T-cell (primary cell): ENCODE measurements around the gene CHST4. TPM values are rescaled to one million over a fixed set of nuclear protein-coding genes. Genes with fewer than 3 reads are reported as not detected.
A peak's percentile ranks its signal among the peaks of the same experiment; 100 is the strongest.

Source experiments
- ATAC-seq, 4 experiments: fragments of 200-7000 bp in 3 of 4; fragments of 150-1000 bp in 1 of 4; cut with Tn5 transposase; replicated peaks in 1 of 4; 1 replicate in 3 of 4; 2 replicates in 1 of 4; pipeline ENCODE4 v1.10.0; 2021; ENCODE audit warnings: moderate library complexity in 3 of 4, mild to moderate bottlenecking in 2 of 4, moderate number of reproducible peaks in 1 of 4
- CTCF ChIA-PET, 2 donors: fragments of 300-600 bp; sonication (Branson Sonifier 250); formaldehyde crosslinking; loops; one replicate each; lab custom pipeline; 2022; ENCODE audit warnings: antibody characterized with exemption in 2 of 2; lab: Charles Lee
- POLR2A ChIA-PET, 2 donors: fragments of 300-600 bp; sonication (Branson Sonifier 250); formaldehyde crosslinking; loops; one replicate each; lab custom pipeline; 2022; ENCODE audit warnings: antibody characterized with exemption in 2 of 2; lab: Charles Lee
- DNase-seq, 35 experiments: peaks; one replicate each; pipeline versions ENCODE4 v3.0.0 to v3.0.0-alpha.2; 2013 to 2023
- H3K27ac ChIP-seq: one replicate; pipeline ENCODE4 v1.5.1; 2013; ENCODE audit warnings: low read length
- H3K27me3 ChIP-seq, 2 experiments: replicated peaks in 1 of 2; 1 replicate in 1 of 2; 2 replicates in 1 of 2; pipeline versions ENCODE4 v1.6.1 to v1.7.0; 2013; ENCODE audit warnings: low read length in 1 of 2, mixed read lengths in 1 of 2; ENCODE audit not compliant: control insufficient read depth in 2 of 2, insufficient read depth in 2 of 2; ENCODE audit errors: extremely low read depth in 1 of 2
- H3K36me3 ChIP-seq, 2 donors: 1 replicate in 1 of 2; 2 replicates in 1 of 2; pipeline versions ENCODE4 v1.6.1 to v1.7.0; 2013; ENCODE audit warnings: low read length in 1 of 2; ENCODE audit not compliant: control insufficient read depth in 2 of 2, insufficient read depth in 1 of 2; ENCODE audit errors: extremely low read depth in 1 of 2
- H3K4me1 ChIP-seq, 2 experiments: 1 replicate in 1 of 2; 2 replicates in 1 of 2; pipeline versions ENCODE4 v1.6.1 to v1.7.0; 2013; ENCODE audit warnings: low read length in 2 of 2, mixed read lengths in 1 of 2; ENCODE audit not compliant: insufficient read depth in 2 of 2, control insufficient read depth in 1 of 2; ENCODE audit errors: extremely low read depth in 1 of 2
- H3K4me3 ChIP-seq, 2 donors: 1 replicate in 1 of 2; 2 replicates in 1 of 2; pipeline versions ENCODE4 v1.5.1 to v1.7.0; 2013; ENCODE audit warnings: mild to moderate bottlenecking in 2 of 2, low read length in 1 of 2, moderate library complexity in 1 of 2; ENCODE audit not compliant: control insufficient read depth in 1 of 2; ENCODE audit errors: extremely low read depth in 1 of 2
- H3K9me3 ChIP-seq: 2 replicates; pipeline ENCODE4 v1.7.0; 2013
- H3K27ac Mint-ChIP-seq, 2 donors: one replicate each; pipeline ENCODE4 v1.8.0; 2020 to 2021; ENCODE audit warnings: mild to moderate bottlenecking in 2 of 2, mixed read lengths in 2 of 2
- H3K27me3 Mint-ChIP-seq, 2 donors: one replicate each; pipeline ENCODE4 v1.8.0; 2021 to 2022; ENCODE audit warnings: mixed read lengths in 2 of 2
- H3K36me3 Mint-ChIP-seq: one replicate; pipeline ENCODE4 v1.8.0; 2021; ENCODE audit warnings: mixed read lengths
- H3K4me1 Mint-ChIP-seq, 3 donors: one replicate each; pipeline ENCODE4 v1.8.0; 2020 to 2022; ENCODE audit warnings: mixed read lengths in 3 of 3, mild to moderate bottlenecking in 1 of 3
- H3K4me3 Mint-ChIP-seq, 3 donors: one replicate each; pipeline ENCODE4 v1.8.0; 2020 to 2022; ENCODE audit warnings: mild to moderate bottlenecking in 3 of 3, mixed read lengths in 3 of 3, moderate library complexity in 3 of 3
- H3K9me3 Mint-ChIP-seq, 3 donors: one replicate each; pipeline ENCODE4 v1.8.0; 2020 to 2022; ENCODE audit warnings: mixed read lengths in 3 of 3
- WGBS: methylation state at CpG from one replicate; pipeline ENCODE4 v1.1.5; 2013; ENCODE audit warnings: missing lambda C conversion rate; ENCODE audit not compliant: insufficient coverage; 5-methylcytosine and 5-hydroxymethylcytosine counted together
- total RNA-seq, 35 experiments: library from RNA in 6 of 35; stranded (reverse) in 6 of 35; fragments of 120-200 nt in 1 of 35; gene quantifications; one replicate each; pipeline versions ENCODE4 v1.2.1 to v1.2.4 and lab custom pipeline; 2013 to 2026

CHST4 gene
- total RNA-seq, 5 donors from 2014 or later (not counting 1 experiment from before 2014, with no cell fraction given), result 0.23 TPM; not detected in 4

DNA sequence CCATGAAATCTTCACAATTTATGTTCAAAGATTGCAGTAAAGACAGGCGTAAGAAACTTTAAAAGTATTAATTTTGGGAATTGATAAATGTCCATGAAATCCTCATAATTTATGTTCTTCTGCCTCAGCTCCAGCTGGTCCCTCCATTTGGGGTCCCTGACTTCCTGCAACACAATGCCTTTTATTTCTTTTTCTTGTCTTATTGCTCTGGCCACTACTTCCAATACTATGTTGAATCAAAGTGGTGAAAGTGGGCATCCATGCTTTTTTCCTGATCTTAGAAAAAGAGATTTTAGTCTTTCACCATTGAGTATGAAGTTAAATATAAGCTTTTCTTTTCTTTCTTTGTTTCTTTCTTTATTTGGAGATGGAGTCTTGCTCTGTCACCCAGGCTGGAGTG lies 36.3 kb downstream of the CHST4 start:
- H3K4me3 Mint-ChIP-seq, result no peak overlapping the region
- H3K27ac ChIP-seq, result no peak overlapping the region
- peaks cover 3% of the 10 kb centered on the region for H3K36me3 Mint-ChIP-seq
- no peaks in the 10 kb centered on the region for H3K9me3 ChIP-seq
- H3K36me3 ChIP-seq, result no peaks in the 10 kb centered on the region
- no peaks in the 10 kb centered on the region for H3K27me3 ChIP-seq
- no peak overlapping the region for H3K27ac Mint-ChIP-seq
- ATAC-seq, result no peak
- POLR2A ChIA-PET, result no interaction called here
- peaks cover 9 to 13% of the 10 kb centered on the region in 2 experiments for H3K4me1 ChIP-seq
- peaks cover 0 to 14% (median 7%) of the 10 kb centered on the region in 3 donors for H3K9me3 Mint-ChIP-seq
- WGBS, result no CpG with 5 or more reads among the region's 1 CpG
- no peak overlapping the region for H3K4me3 ChIP-seq
- H3K27me3 Mint-ChIP-seq, result no peaks in the 10 kb centered on the region
- CTCF ChIA-PET, result no interaction called here
- DNase-seq, result no peak
- H3K4me1 Mint-ChIP-seq, result peaks cover 16 to 21% (median 18%) of the 10 kb centered on the region in 3 donors

DNA sequence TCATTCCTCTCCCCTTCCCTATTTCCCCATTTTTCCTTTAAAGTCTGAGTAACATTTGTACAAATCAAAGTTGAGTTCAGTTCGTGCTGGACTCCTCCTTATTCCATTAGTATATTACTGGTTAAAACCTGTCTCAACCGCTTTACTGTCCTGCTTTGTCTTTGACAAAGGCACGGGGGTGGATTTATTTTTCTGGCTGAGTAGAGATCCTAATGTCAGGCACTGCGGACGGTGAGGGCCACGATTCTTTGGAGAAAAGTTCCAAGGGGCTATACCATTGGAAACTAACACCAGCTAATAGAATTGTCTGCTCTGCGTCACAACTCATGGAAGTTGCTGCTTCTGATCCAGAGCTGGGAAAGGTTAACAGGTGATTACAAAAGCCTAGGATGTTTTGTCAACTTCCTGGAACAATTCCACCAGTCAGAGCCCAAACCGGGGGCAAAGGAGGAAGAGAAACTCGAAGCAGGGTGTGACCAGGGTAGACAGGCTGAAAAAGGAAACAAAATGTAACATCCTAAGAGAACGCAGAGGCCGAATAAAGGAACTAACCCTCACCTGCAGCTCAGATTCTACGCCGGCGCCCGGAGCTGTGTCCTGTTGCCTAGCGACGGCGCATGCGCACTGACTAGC lies 38.2 kb downstream of the CHST4 start:
- H3K4me1 ChIP-seq, result peaks cover 9 to 13% of the 10 kb centered on the region in 2 experiments
- H3K36me3 ChIP-seq, result no peaks in the 10 kb centered on the region
- WGBS, result 3% methylated on average over 5 of the region's 19 CpGs
- DNase-seq, result peak in 1 of 35 experiments; percentile 1
- H3K9me3 ChIP-seq, result no peaks in the 10 kb centered on the region
- H3K27me3 ChIP-seq, result peaks cover 0 to 1% of the 10 kb centered on the region in 2 experiments
- no peak for ATAC-seq
- Mint-ChIP-seq H3K36me3 (peaks cover 3% of the 10 kb centered on the region), H3K27me3 (no peaks in the 10 kb centered on the region), H3K4me1 (peaks cover 16 to 21% (median 18%) of the 10 kb centered on the region in 3 donors), H3K9me3 (peaks cover 0 to 14% (median 7%) of the 10 kb centered on the region in 3 donors), H3K27ac (peak overlapping the region; percentile 96 to 97), H3K4me3 (peak overlapping the region; percentile 84 to 94 (median 94))
- ChIA-PET POLR2A (interaction anchor here (0.5 to 1.9 kb wide), 5 partner anchors 12 to 329 kb away, joined by 3 to 17 read pairs (median 3); partner anchors contain the start of genes CMTR2 (in 1 of the 2) and TAT (in 1 of the 2)), CTCF (interaction anchor here (0.7 to 2.3 kb wide), 10 partner anchors 11 to 1813 kb away, joined by 3 to 42 read pairs (median 6); partner anchors contain the start of gene TAT (in 1 of the 2))
- peak overlapping the region; percentile 72 for H3K27ac ChIP-seq
- peak overlapping the region; percentile 68 to 79 for H3K4me3 ChIP-seq

DNA sequence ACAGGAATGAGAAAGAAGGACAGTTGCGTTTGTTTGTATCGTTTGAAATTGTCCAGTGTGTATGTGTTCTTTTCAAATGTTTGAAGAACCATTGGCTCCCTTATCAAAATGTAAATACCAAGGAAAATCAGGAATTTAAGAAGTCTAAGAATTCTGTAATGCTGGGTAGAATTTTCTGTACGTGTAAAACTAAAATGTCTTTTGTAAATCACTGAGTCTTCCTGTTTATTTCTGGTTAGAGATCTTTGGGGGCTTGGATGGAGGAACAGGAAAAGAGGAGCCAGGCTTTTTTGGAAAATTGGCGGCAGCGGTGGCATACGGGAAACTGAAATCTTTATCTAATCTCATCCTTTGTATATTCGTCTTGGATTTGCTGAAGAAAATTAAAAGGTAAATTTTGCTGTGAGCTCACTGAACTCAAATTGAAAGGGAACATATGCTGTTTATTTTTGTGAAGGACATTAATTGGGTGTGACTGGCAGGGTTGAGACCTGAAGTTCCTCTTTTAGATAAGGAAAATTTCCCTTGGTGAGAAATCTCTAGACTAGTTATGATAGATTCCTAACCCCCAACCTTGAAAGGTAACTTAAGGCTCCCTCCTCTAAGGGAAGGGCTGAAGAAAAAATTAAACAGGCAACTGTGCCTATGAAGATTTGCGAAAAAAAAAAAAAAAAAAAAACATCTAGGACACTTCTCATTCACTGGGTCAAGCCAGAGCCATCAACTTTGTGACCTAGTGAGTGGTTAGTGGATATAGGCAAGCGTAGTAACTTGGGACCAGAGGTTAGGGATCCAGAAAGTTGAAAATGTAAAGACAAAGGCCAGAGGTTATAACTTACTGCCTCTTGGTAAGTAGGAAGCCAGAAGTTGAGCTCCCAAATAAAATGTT lies 39.8 kb downstream of the CHST4 start:
- no peaks in the 10 kb centered on the region for H3K36me3 ChIP-seq
- 100% methylated on average over 1 of the region's 9 CpGs for WGBS
- Mint-ChIP-seq H3K4me3 (peak overlapping the region; percentile 84 to 94 (median 94)), H3K4me1 (peaks cover 16 to 21% (median 18%) of the 10 kb centered on the region in 3 donors), H3K36me3 (peaks cover 3% of the 10 kb centered on the region), H3K27me3 (peaks cover 0 to 1% of the 10 kb centered on the region in 2 donors), H3K27ac (peak overlapping the region; percentile 96 to 97), H3K9me3 (peaks cover 0 to 14% (median 7%) of the 10 kb centered on the region in 3 donors)
- ATAC-seq, result no peak
- peaks cover 0 to 8% of the 10 kb centered on the region in 2 experiments for H3K27me3 ChIP-seq
- POLR2A ChIA-PET, result interaction anchor here in 1 of 2 donors (1.9 kb wide), 1 partner anchor 82 kb away, joined by 17 read pairs; no protein-coding TSS in a partner anchor
- peaks cover 9 to 13% of the 10 kb centered on the region in 2 experiments for H3K4me1 ChIP-seq
- H3K9me3 ChIP-seq, result no peaks in the 10 kb centered on the region
- peak overlapping the region in 1 of 2 donors; percentile 68 for H3K4me3 ChIP-seq
- peak overlapping the region; percentile 72 for H3K27ac ChIP-seq
- CTCF ChIA-PET, result interaction anchor here (0.8 to 2.3 kb wide), 6 partner anchors 25 to 395 kb away, joined by 4 to 42 read pairs (median 8); no protein-coding TSS in a partner anchor
- DNase-seq, result no peak

DNA sequence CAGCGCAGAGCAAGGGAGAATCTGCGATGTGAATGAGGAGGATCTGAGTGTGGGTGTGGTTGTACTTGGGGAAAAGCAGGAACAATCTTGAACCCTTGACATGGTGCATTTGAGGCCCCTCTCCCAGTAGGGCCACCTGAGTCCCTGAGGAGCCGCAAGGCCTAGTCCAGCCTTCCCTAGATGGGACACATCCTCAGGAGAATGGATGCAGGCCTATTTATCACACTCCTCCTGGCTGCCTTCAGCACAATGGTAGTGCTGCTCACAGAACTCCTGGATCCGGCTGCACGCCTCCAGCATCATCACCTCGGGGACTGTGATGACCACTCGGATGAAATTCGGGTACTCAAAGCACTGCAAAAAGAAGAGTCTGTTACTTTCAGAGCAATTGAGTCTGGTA lies 41.7 kb downstream of the CHST4 start:
- H3K36me3 ChIP-seq, result no peaks in the 10 kb centered on the region
- POLR2A ChIA-PET, result no interaction called here
- H3K9me3 Mint-ChIP-seq, result no peaks in the 10 kb centered on the region
- H3K4me3 ChIP-seq, result no peak overlapping the region
- H3K4me1 Mint-ChIP-seq, result peaks cover 16 to 21% (median 18%) of the 10 kb centered on the region in 3 donors
- H3K27me3 ChIP-seq, result peaks cover 2 to 8% of the 10 kb centered on the region in 2 experiments
- no peaks in the 10 kb centered on the region for H3K9me3 ChIP-seq
- CTCF ChIA-PET, result no interaction called here
- H3K27ac ChIP-seq, result no peak overlapping the region
- H3K4me3 Mint-ChIP-seq, result no peak overlapping the region
- H3K27me3 Mint-ChIP-seq, result peaks cover 0 to 1% of the 10 kb centered on the region in 2 donors
- 94% methylated on average over 8 of the region's 8 CpGs for WGBS
- DNase-seq (no peak), ATAC-seq (no peak)
- H3K27ac Mint-ChIP-seq, result no peak overlapping the region
- peaks cover 9 to 13% of the 10 kb centered on the region in 2 experiments for H3K4me1 ChIP-seq
- no peaks in the 10 kb centered on the region for H3K36me3 Mint-ChIP-seq

DNA sequence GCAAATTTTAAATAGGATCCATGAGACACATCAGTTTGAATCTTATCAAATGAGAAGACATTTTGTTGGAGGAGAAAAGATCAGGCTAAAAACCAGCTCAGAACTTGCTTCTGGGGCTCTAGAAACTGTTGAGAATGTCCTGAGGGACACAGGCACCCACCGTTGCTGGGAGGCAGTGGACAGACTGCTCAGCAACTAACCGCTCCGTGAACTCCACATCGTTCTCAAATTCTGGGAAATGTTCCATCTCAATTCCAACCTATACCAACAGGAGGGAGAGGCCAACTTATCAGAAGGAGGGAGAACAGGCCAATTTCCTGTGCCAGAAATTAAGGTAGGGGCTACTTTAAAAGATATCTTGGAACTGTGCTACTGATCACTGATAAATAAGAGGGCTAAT lies 42.3 kb downstream of the CHST4 start:
- ChIA-PET CTCF (interaction anchor here in 1 of 2 donors (0.6 kb wide), 1 partner anchor 177 kb away, joined by 3 read pairs; no protein-coding TSS in a partner anchor), POLR2A (no interaction called here)

DNA sequence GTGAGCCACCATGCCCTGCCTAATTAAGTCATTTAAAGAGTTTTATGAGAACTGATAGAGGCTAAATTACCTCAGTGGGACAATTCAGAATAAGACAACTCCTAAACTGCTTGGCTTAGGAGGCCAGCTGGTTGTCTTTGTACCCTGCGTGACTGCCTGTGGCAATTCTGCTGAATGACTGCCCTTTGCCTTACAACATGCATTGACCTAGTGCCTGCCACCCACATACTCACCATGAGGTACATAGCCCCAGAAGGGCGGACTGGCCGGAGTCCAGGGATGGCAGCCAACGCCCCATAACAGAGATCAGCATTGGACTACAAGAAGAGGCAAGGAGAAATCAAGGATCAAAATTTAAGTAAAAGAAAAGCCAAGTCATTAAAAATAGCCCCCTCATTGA lies 43.4 kb downstream of the CHST4 start:
- CTCF ChIA-PET, result no interaction called here
- Mint-ChIP-seq H3K27ac (no peak overlapping the region), H3K4me1 (peaks cover 10 to 15% (median 12%) of the 10 kb centered on the region in 3 donors), H3K4me3 (no peak overlapping the region), H3K36me3 (no peaks in the 10 kb centered on the region), H3K27me3 (peaks cover 0 to 1% of the 10 kb centered on the region in 2 donors), H3K9me3 (no peaks in the 10 kb centered on the region)
- Histone ChIP-seq H3K9me3 (no peaks in the 10 kb centered on the region), H3K36me3 (no peaks in the 10 kb centered on the region), H3K27me3 (peaks cover 2 to 11% of the 10 kb centered on the region in 2 experiments), H3K27ac (no peak overlapping the region), H3K4me1 (peaks cover 8% of the 10 kb centered on the region in 2 experiments), H3K4me3 (no peak overlapping the region)
- DNase-seq (no peak), ATAC-seq (no peak)
- POLR2A ChIA-PET, result no interaction called here
- WGBS, result 100% methylated on average over 3 of the region's 4 CpGs

More for the DNA sequence above, 42.3 kb downstream of the CHST4 start:
- no peak overlapping the region for H3K27ac Mint-ChIP-seq
- Histone ChIP-seq H3K36me3 (no peaks in the 10 kb centered on the region), H3K27ac (no peak overlapping the region), H3K4me1 (peaks cover 9 to 13% of the 10 kb centered on the region in 2 experiments), H3K4me3 (no peak overlapping the region), H3K9me3 (no peaks in the 10 kb centered on the region), H3K27me3 (peaks cover 2 to 8% of the 10 kb centered on the region in 2 experiments)
- ATAC-seq, result no peak
- WGBS, result 80% methylated on average over 1 of the region's 4 CpGs
- H3K4me1 Mint-ChIP-seq, result peaks cover 16 to 21% (median 18%) of the 10 kb centered on the region in 3 donors
- DNase-seq, result no peak
- peaks cover 0 to 1% of the 10 kb centered on the region in 2 donors for H3K27me3 Mint-ChIP-seq
- no peaks in the 10 kb centered on the region for H3K36me3 Mint-ChIP-seq
- H3K9me3 Mint-ChIP-seq, result no peaks in the 10 kb centered on the region
- H3K4me3 Mint-ChIP-seq, result no peak overlapping the region
